ENCODE measurements around the gene SMARCAD1.
A peak's percentile ranks its signal among the peaks of the same experiment; 100 is the strongest.
"Not testable (repeated sequence)": the region's sequence is repeated elsewhere in the genome, so short reads cannot be mapped to it uniquely, and the experiment has no call there.

Gene SMARCAD1

DNA sequence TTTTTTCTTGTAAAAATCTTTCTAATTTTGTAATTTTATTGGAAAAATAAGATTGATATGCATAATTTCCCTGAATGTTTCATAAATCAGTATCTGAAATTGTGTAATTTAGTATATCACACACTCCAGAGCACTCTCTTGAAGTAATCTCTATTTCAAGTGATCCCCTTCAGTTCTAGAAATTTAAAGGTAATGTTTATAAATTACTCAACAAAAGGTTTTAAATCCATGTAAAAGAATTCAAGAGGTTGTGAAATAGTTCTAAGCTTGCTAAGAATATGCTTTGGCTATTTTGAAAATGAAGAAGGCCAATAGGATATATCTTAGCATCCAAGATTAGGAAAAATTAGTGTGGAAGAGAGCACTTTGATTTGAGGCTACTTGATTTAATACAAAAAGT, 28.2 kb downstream of the SMARCAD1 start:
- DNase-seq, result no peak

- DNase-seq, result no peak
These were observed 29.6 kb downstream of the SMARCAD1 start for GRCh38 chr4:94237271-94237670.

DNA sequence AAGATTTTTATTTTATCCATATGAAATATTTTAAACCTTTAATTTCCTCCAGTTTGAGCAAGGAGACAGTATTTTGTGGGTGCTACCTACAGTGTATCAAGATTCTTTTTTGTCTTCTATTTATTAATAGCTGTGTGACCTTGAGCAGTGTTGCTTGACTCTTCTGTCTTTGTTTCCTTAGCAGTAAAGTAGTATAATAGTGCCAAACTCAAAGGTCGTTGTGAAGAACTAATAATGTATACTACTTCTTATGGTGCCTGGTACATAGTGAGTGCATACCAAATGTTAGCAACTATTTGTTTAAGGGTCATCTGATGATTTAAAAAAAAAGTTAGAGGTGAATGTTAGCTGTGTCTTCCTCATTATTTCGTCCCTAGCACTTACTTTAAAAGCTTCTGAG, 30.5 kb downstream of the SMARCAD1 start:
- no peak for DNase-seq

- no peak for DNase-seq
These were observed 32.7 kb downstream of the SMARCAD1 start for GRCh38 chr4:94240384-94240783.

DNA sequence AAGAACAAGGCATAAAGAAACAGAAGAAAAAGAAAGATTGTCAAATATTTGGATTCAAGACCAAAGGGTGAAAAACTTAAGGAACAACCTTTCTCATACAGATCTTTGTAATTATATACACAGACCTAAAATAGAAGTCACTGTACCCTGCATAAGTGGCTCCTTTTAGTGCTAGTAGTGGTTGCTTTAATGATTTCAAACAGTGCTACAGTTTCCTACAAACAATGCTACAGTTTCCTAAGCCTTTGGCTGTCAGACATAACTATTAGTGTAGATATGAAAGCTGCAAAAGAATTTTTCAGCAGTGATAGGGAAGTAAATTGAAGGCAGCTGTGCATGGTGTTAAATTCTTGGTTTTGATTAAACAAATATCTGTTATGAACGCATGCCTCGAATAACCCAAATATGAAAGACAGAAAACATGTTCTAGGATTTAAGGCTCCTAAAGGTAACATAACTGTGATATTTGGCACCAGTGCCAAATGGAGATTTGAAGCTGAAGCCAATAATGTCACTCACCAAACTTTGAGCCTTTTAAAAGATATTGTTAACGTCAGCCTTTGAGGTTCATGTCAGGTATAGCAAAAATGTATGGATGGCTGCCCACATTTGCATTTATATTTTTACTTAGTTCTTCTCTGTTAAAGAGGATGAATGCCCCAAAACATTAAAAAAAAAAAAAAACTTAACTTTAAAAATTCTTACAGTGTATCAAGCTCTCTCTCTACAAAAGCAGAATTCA, 36.6 kb downstream of the SMARCAD1 start:
- no peak for DNase-seq

DNA sequence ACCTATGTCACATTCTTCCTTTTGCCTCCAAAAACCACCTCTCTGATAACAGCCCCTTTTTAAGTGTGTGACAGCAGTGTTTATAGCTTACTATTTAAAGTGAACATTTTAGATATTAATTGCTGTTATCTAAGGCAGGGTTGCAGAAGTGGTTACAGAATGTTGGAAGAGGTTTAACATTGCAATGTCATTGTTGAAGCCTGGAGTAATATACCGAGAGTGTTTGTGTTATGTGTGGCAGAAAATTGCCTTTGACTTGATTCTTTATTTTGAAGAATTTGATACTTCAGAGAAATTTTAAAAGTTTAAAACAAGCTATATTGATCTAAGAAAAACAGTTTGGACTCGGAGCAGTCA, 37.1 kb downstream of the SMARCAD1 start:
- no peak for DNase-seq

DNA sequence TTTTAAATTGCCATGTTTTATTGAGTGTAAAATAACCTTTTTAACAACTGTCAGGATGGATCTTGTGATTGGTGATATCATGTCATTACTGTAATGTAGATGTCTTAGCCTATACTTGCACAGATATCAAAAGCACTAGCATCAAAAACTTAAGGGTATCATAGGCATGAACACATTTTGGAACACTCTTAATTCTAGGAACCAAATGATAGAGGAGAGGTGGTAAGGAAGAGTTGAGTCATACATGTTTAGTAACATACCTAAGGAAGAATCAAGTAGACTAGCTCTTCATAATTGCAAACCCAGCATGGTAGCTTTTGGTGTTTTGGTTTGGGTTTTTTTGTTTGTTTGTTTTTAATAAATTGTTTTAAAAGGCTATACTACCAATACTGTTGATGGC, 43.4 kb downstream of the SMARCAD1 start:
- DNase-seq, result no peak

DNA sequence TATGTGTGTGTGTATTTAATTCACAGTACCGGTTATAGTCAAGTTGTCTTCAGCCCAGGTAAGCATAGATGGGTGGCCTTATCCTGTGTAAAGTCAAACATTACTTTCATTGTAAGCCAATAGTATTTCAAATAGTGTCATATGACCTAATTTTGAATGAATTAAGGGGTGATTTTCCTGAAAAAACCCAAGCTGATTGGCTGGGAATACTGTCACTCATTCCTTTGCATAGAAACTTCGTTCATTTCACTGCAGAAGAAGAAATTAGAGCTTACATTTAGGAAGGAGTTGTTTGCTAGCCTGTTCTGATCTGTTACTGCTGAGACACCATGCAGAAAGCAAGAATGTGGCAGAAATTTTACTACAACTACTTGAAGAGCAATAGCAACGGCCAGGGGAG, 45.4 kb downstream of the SMARCAD1 start:
- DNase-seq, result no peak

DNA sequence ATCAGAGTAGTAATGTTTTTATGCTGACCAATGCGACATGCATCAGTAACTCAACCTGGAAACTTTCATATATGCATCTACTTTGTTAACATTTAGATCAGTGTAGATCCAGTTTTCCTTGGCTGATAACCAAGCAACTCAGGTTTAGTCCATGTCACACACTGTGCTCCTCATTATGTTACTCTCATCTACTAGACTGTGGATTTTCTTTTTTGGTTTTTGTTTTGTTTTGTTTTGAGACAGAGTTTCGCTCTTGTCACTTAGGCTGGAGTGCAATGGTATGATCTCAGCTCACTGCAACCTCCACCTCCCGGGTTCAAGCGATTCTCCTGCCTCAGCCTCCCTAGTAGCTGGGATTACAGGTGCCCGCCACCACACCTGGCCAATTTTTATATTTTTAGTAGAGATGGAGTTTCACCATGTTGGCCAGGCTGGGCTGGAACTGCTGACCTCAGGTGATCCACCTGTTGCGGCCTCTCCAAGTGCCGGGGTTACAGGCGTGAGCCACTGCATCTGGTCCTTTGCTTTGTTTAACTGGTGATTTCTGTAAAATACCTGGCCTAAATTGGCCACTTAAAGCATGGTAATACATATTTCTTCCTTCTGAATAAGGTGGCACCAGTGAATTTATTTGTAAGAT, 48.6 kb downstream of the SMARCAD1 start:
- no peak for DNase-seq

GRCh38 chr4:94256828-94257227, 49.2 kb downstream of the SMARCAD1 start:
- DNase-seq, result peak in 1 of 2 experiments; percentile 13

- no peak for DNase-seq
These were observed 54.7 kb downstream of the SMARCAD1 start for GRCh38 chr4:94262163-94263016.

GRCh38 chr4:94267037-94267436, 59.4 kb downstream of the SMARCAD1 start:
- no peak for DNase-seq

DNA sequence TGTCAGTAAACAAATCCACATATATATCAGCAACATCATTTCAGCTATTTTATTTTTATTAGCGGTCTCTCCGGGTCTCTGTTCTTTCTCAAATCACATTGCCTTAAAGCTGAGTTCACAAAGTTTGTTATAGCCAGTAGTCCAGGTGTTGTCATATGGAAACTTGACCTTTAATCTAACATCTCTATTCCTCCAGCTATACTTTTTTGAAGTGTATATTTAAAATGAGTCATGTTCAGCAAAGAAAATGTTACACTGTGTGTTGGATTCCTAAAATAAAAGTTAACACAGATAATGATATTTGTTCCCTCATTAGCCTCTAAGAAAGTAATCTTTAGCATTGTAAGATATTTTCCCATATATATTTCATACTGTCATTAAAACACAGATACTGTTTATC, 63.6 kb downstream of the SMARCAD1 start:
- no peak for DNase-seq

- no peak for DNase-seq
These were observed 67.2 kb downstream of the SMARCAD1 start for GRCh38 chr4:94274912-94275311.

DNA sequence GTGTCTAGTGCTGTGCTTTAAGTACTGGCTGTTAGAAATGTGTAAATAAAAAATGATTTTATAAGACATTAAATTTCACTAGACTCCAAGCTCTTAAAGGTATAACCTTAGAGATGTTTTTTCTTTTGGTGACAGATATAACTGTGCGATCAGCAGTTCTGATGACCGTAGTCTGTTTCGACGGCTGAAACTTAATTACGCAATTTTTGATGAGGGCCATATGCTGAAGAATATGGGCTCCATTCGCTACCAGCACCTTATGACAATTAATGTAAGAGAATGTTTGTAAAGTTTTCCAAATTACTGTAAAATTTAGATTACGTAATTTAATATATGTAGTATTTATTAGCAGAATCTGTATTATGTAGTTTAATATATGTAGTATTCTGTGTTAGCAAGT, 68.5 kb downstream of the SMARCAD1 start:
- no peak for DNase-seq

DNA sequence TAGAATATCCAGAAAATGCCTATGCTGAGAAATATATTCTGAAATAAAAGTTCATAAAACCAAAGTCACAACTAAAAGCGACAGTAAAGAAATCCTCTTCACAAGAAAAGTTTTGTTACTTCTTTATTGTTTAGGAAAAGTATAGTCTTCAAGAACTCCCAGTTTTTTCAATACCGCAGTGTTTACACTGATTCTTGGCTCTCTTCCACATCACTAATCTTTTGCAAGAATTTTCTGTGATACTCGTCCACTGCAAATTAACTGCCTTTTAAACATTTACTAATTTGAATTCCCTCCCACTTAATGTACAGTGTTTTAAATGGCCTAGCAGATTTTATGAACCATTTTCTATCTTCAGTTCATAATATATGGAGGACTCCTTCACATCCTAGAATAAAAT, 69.9 kb downstream of the SMARCAD1 start:
- no peak for DNase-seq

DNA sequence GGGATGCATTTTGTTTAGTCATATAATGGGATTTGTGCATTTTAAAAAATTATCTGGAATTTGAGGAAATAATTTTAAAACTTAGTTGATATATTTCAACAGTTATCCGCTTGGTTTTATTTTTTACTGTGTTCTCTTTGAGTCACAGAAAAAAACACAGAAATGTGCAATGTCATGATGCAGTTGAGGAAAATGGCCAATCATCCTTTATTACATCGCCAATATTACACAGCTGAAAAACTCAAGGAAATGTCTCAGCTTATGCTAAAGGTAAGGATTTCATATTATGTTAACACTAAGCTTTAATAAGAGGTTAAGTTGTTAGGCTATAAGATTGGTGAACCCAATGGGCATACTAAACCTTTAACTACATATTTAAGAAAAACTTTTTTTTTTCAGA, 71.1 kb downstream of the SMARCAD1 start:
- DNase-seq, result no peak

DNA sequence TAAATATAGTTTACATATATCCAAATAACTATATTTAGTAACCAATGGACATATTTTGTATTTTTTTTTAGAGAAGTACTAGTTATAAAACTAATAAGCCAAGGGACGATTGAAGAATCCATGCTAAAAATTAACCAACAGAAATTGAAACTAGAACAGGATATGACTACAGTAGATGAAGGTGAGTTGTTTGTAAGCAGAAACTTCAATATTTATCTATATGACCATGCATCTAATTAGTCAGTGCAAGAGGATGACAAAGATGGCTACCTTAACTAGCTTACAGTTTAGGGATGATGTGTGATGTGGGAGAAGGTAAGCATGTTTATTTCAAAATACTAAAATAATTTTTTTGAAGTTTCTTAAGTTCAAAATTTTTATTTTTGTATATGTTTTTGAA, 77.2 kb downstream of the SMARCAD1 start:
- DNase-seq, result no peak

GRCh38 chr4:94285666-94286065, 78.0 kb downstream of the SMARCAD1 start:
- no peak for DNase-seq

GRCh38 chr4:94290245-94290644, 82.6 kb downstream of the SMARCAD1 start:
- peak in 1 of 2 experiments; percentile 4 for DNase-seq

- not testable (repeated sequence) for DNase-seq
These were observed 86.3 kb downstream of the SMARCAD1 start for GRCh38 chr4:94293981-94294380.

- DNase-seq, result not testable (repeated sequence)
These were observed 87.8 kb downstream of the SMARCAD1 start for GRCh38 chr4:94295473-94295872.

DNA sequence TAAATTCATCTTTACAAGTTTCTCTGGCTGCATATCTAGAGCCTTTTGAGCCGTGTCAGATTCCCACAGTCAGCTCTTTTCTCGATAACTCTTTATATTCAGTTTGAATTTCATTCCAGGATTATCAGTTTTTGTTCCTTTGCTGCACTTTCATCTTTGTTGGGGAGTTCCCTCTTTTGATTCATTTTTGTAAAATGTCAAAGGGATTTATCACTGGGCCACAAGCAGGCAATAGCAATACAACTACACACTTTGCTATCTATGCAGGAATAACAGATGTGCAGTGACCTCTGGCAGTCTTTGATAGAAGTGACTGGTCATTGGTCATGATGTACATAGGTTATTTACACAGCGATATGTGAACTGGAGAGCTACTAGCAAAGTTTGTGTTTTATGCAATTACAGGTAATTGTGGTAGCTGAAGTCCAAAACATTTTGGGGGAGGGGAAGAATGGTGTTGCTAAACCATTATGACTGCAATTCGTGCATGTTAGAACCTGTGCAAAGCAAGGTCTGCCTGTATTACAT, 91.1 kb downstream of the SMARCAD1 start:
- DNase-seq, result no peak

- DNase-seq, result peak in 1 of 2 experiments; percentile 7
These were observed 94.5 kb downstream of the SMARCAD1 start for GRCh38 chr4:94302191-94302590.
